ENCODE results near the gene ZNF716. TPM values are rescaled to one million over a fixed set of nuclear protein-coding genes. Genes with fewer than 3 reads are reported as not detected.

ZNF716 gene
- total RNA-seq, 2 experiments from 2014 or later, result not detected

DNA sequence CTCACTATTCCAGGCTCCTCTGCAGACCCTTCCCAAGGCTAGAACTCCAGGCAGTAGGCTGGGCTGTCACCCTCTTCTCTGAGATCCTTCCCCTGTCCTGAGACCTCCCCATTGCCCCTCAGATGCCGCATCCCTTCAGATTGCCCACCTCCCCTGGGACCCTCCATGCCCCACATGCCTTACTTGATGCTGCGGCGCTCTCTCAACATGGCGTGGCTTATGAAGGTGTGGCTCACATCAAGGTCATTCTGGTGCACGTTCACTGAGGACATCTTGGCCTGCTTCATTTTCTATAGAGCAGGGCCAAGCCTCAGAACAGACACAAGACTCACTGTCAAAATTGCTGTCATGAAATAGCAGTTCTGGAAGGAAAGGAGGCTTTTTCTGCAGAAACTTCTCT is 34.7 kb upstream of the ZNF716 start:
- no peaks in the 10 kb centered on the region for H3K4me1 Mint-ChIP-seq (ENCODE audit: low read depth)

GRCh38 chr7:57415730-57416129 is 34.2 kb upstream of the ZNF716 start:
- POLR2A ChIA-PET, result no interaction called here
- no peak for ATAC-seq
- no peaks in the 10 kb centered on the region for H3K9me3 Mint-ChIP-seq (ENCODE audit: insufficient read depth)
- no peaks in the 10 kb centered on the region for H3K27me3 Mint-ChIP-seq (ENCODE audit: low read depth)
- CTCF ChIA-PET, result no interaction called here
- H3K4me3 Mint-ChIP-seq, result no peak overlapping the region
- H3K27ac Mint-ChIP-seq, result no peak overlapping the region
- H3K4me1 Mint-ChIP-seq (ENCODE audit: low read depth), result no peaks in the 10 kb centered on the region
- DNase-seq, result no peak
- no peaks in the 10 kb centered on the region for H3K36me3 Mint-ChIP-seq (ENCODE audit: low read depth)

More for the DNA sequence above, 34.7 kb upstream of the ZNF716 start:
- CTCF ChIA-PET, result no interaction called here
- no peak for DNase-seq
- Mint-ChIP-seq H3K27ac (no peak overlapping the region), H3K36me3 (ENCODE audit: low read depth) (no peaks in the 10 kb centered on the region), H3K9me3 (ENCODE audit: insufficient read depth) (no peaks in the 10 kb centered on the region), H3K4me3 (no peak overlapping the region), H3K27me3 (ENCODE audit: low read depth) (no peaks in the 10 kb centered on the region)
- POLR2A ChIA-PET, result no interaction called here
- ATAC-seq, result no peak

DNA sequence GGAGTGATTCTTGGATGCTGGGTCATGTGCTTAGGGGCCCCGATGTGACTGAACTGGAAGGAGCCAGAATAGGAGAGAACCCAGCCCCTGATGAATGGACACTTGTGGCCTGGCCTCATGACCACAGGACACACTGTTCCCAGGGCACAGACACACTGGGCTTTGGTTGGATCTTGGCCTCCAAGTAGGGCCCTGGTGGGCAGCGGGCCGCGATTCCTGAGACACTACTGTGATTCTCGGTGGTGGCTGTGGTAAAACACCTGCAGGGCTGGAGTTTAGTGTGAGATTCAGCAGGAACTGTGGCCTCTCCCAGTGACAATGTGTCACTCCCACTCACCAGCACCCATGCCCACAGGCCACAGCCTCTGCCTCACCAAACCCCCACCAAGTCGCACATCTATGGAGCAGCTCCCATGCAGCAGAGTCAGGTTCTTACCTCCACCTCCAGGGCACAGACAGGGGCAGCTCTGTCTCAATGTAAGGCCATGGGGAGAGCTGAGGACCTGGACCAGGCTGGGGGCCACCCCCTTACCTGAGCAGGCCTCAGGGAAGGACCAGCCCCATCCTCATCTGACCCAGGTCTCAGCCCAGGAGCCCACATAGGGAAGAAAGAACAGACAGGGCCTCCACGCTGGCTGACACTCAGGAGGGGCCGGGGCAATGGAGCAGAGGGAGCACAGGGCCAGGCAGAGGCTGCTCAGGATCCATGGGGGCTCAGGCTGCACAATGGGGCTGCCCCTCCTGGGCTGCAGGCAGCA is 33.2 kb upstream of the ZNF716 start:
- H3K27ac Mint-ChIP-seq, result no peak overlapping the region

GRCh38 chr7:57417736-57418135 is 32.2 kb upstream of the ZNF716 start:
- no peak overlapping the region for H3K4me3 Mint-ChIP-seq
- ATAC-seq (no peak), DNase-seq (no peak)
- H3K4me1 Mint-ChIP-seq (ENCODE audit: low read depth), result no peaks in the 10 kb centered on the region
- no peak overlapping the region for H3K27ac Mint-ChIP-seq
- no peaks in the 10 kb centered on the region for H3K27me3 Mint-ChIP-seq (ENCODE audit: low read depth)
- ChIA-PET POLR2A (no interaction called here), CTCF (no interaction called here)
- peaks cover 13% of the 10 kb centered on the region for H3K9me3 Mint-ChIP-seq (ENCODE audit: insufficient read depth)
- no peaks in the 10 kb centered on the region for H3K36me3 Mint-ChIP-seq (ENCODE audit: low read depth)

More for the DNA sequence above, 33.2 kb upstream of the ZNF716 start:
- ATAC-seq, result no peak
- no peaks in the 10 kb centered on the region for H3K27me3 Mint-ChIP-seq (ENCODE audit: low read depth)
- no peak overlapping the region for H3K4me3 Mint-ChIP-seq
- POLR2A ChIA-PET, result no interaction called here
- H3K36me3 Mint-ChIP-seq (ENCODE audit: low read depth), result no peaks in the 10 kb centered on the region
- CTCF ChIA-PET, result no interaction called here
- peaks cover 6% of the 10 kb centered on the region for H3K9me3 Mint-ChIP-seq (ENCODE audit: insufficient read depth)
- no peak for DNase-seq
- no peaks in the 10 kb centered on the region for H3K4me1 Mint-ChIP-seq (ENCODE audit: low read depth)

DNA sequence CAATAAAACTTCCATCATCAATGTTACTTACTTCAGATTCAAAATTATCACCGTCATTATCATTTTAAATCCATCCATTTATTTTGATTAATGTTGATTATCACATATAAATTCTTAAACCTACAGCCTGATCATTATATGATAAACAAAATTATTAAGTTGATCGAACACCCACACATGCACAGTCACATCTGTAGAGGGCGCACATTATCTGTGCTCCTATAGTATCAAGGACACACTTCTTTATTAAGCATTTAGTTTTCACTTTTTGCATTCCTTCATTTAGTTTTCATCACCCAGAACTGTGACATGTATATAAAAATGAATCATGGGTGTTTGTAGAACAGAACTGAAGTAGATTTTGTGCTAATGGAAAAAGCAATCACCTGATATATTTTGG is 26.2 kb upstream of the ZNF716 start:
- ATAC-seq, result no peak
- CTCF ChIA-PET, result no interaction called here
- Mint-ChIP-seq H3K36me3 (ENCODE audit: low read depth) (no peaks in the 10 kb centered on the region), H3K9me3 (ENCODE audit: insufficient read depth) (peaks cover 33% of the 10 kb centered on the region), H3K27ac (no peak overlapping the region), H3K27me3 (ENCODE audit: low read depth) (no peaks in the 10 kb centered on the region), H3K4me1 (ENCODE audit: low read depth) (no peaks in the 10 kb centered on the region), H3K4me3 (no peak overlapping the region)
- DNase-seq, result no peak
- POLR2A ChIA-PET, result no interaction called here

DNA sequence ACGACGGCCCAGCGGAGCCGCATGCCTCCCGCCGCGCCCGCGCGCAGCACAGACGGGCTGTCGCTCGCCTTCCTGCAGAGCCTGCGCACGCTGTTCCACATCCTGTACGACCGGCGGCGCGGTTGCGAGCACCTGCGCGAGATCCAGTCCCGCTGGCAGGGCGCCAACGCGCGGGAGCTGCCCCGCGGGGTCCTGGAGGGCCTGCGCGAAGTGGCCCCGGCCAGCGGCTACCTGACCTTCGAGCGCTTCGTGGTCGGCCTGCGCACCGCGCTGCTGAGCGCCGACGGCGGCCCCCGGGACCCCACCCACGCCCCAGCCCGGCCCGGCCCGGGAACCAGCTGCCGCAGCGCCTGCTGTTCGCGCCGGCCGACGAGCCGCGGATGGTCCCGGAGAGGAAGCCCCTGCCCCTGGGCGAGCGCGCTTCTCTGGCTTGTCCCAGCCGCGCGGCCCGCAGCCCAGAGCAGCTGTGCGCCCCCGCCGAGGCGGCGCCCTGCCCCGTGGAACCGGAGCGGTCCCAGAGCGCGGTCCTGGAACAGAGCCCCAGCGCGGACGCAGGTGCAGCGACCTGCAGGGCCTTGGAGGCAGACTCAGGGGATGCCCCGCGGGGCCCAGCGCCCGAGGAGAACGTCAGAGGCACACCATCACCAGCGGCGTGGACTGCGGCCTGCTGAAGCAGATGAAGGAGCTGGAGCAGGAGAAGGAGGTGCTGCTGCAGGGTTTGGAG is 25.3 kb upstream of the ZNF716 start:
- Mint-ChIP-seq H3K4me3 (no peak overlapping the region), H3K27me3 (ENCODE audit: low read depth) (no peaks in the 10 kb centered on the region), H3K36me3 (ENCODE audit: low read depth) (no peaks in the 10 kb centered on the region), H3K27ac (no peak overlapping the region), H3K9me3 (ENCODE audit: insufficient read depth) (peaks cover 37% of the 10 kb centered on the region), H3K4me1 (ENCODE audit: low read depth) (no peaks in the 10 kb centered on the region)
- ChIA-PET POLR2A (no interaction called here), CTCF (no interaction called here)
- ATAC-seq, result no peak
- DNase-seq, result no peak

- H3K27ac Mint-ChIP-seq, result no peak overlapping the region
- H3K36me3 Mint-ChIP-seq (ENCODE audit: low read depth), result no peaks in the 10 kb centered on the region
- H3K4me3 Mint-ChIP-seq, result no peak overlapping the region
- H3K27me3 Mint-ChIP-seq (ENCODE audit: low read depth), result no peaks in the 10 kb centered on the region
- no peak for ATAC-seq
- no peak for DNase-seq
- peaks cover 37% of the 10 kb centered on the region for H3K9me3 Mint-ChIP-seq (ENCODE audit: insufficient read depth)
- no peaks in the 10 kb centered on the region for H3K4me1 Mint-ChIP-seq (ENCODE audit: low read depth)
- ChIA-PET CTCF (no interaction called here), POLR2A (no interaction called here)
These were observed 24.6 kb upstream of the ZNF716 start for GRCh38 chr7:57425239-57425944.

DNA sequence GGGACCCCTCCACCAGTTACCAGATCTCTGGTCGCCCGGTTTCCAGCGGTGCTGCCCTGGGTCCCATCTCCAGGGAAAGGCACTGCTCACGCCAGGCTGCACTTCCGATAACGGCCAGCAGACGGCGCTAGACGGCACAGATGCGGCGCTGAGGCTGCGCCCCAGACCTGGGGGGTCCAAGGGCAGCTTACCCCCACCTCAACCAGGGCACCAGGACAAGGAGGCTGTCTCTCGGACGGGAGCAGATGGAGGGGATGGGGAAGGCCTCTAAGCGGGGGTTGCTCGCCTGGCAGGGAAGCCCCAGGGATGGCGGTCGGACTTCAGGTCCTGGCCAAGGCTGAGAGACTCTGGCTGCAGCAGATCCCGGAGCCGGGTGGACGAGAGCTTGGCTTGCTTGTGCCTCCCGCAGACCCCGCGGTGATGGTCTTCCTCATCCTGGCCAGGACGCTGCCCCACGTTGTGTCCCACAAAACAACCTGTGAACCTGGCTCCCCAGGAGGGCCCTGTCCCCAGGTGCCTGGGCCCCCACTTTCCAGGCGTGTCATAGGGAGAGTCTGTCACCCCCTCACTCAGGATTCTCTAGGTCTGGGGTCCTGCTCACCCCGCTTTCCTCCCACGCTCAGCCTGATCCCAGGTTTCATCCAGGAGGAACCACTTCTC is 23.9 kb upstream of the ZNF716 start:
- ChIA-PET POLR2A (no interaction called here), CTCF (no interaction called here)
- Mint-ChIP-seq H3K27me3 (ENCODE audit: low read depth) (no peaks in the 10 kb centered on the region), H3K4me3 (no peak overlapping the region), H3K4me1 (ENCODE audit: low read depth) (no peaks in the 10 kb centered on the region), H3K27ac (no peak overlapping the region), H3K36me3 (ENCODE audit: low read depth) (no peaks in the 10 kb centered on the region), H3K9me3 (ENCODE audit: insufficient read depth) (peaks cover 35% of the 10 kb centered on the region)
- DNase-seq (no peak), ATAC-seq (no peak)

DNA sequence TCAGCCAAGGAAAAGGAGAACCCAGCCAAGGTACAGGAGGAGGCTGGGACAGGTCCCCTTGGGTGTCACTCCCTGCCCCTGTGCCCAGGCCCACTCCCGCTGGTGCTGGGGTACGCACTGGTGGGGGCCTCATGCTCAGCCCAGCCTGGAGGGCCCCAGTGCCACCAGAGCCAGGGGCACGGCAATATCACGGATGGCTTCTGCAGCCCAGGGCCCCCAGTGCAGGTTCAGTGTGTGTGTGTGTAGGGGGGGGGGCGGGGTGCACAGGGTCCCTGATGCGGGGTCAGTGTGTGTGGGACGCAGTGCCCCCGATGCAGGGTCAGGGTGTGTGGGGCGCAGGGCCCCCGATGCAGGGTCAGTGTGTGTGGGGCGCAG is 23.4 kb upstream of the ZNF716 start:
- peaks cover 32% of the 10 kb centered on the region for H3K9me3 Mint-ChIP-seq (ENCODE audit: insufficient read depth)
- H3K4me3 Mint-ChIP-seq, result no peak overlapping the region
- no peaks in the 10 kb centered on the region for H3K27me3 Mint-ChIP-seq (ENCODE audit: low read depth)
- POLR2A ChIA-PET, result no interaction called here
- ATAC-seq (no peak), DNase-seq (no peak)
- no peak overlapping the region for H3K27ac Mint-ChIP-seq
- CTCF ChIA-PET, result no interaction called here
- no peaks in the 10 kb centered on the region for H3K36me3 Mint-ChIP-seq (ENCODE audit: low read depth)
- no peaks in the 10 kb centered on the region for H3K4me1 Mint-ChIP-seq (ENCODE audit: low read depth)

DNA sequence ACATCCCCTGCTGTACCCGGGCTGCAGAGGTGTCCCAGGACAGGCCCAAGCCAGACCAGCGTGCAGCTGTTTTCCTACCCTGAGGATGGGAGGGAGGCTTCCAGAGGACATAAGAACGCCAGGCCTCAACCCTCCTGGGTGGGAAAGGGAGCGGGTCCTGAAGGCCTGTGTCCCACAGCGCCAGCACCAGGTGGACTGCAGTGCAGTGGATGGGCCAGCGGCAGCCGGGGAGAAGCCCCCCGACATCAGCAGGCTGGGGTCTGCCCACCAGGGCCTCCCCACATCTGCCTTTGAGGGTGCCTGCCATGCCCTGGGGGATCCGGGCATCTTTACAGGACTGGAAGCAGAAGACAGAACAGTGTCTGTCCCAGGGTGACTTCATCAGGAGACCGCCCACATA is 22.8 kb upstream of the ZNF716 start:
- H3K36me3 Mint-ChIP-seq (ENCODE audit: low read depth), result no peaks in the 10 kb centered on the region
- ATAC-seq (no peak), DNase-seq (no peak)
- ChIA-PET POLR2A (no interaction called here), CTCF (no interaction called here)
- H3K4me1 Mint-ChIP-seq (ENCODE audit: low read depth), result no peaks in the 10 kb centered on the region
- H3K9me3 Mint-ChIP-seq (ENCODE audit: insufficient read depth), result peaks cover 31% of the 10 kb centered on the region
- no peak overlapping the region for H3K27ac Mint-ChIP-seq
- H3K27me3 Mint-ChIP-seq (ENCODE audit: low read depth), result no peaks in the 10 kb centered on the region
- H3K4me3 Mint-ChIP-seq, result no peak overlapping the region

DNA sequence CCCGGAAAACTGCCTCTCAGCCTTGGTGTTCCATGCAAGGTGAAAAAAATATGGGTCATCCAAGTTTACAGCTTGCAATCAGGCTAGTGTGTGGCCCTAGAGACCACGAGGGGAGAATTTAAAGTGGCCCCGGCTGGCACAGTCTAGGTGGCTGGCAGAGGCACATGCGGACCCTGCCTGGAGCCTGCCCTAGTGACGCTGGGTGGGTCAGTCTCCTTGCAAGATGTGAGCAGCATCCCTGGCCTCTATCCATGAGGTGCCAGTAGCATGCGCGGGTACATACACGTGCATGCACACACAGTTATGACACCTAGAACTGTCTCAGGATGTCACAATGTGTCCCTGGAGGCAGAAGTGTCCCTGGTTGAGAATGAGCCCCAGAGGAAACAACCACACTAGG is 22.4 kb upstream of the ZNF716 start:
- no peaks in the 10 kb centered on the region for H3K27me3 Mint-ChIP-seq (ENCODE audit: low read depth)
- DNase-seq, result no peak
- no peaks in the 10 kb centered on the region for H3K36me3 Mint-ChIP-seq (ENCODE audit: low read depth)
- ChIA-PET CTCF (no interaction called here), POLR2A (no interaction called here)
- ATAC-seq, result no peak
- no peak overlapping the region for H3K27ac Mint-ChIP-seq
- H3K4me1 Mint-ChIP-seq (ENCODE audit: low read depth), result no peaks in the 10 kb centered on the region
- peaks cover 29% of the 10 kb centered on the region for H3K9me3 Mint-ChIP-seq (ENCODE audit: insufficient read depth)
- H3K4me3 Mint-ChIP-seq, result no peak overlapping the region

DNA sequence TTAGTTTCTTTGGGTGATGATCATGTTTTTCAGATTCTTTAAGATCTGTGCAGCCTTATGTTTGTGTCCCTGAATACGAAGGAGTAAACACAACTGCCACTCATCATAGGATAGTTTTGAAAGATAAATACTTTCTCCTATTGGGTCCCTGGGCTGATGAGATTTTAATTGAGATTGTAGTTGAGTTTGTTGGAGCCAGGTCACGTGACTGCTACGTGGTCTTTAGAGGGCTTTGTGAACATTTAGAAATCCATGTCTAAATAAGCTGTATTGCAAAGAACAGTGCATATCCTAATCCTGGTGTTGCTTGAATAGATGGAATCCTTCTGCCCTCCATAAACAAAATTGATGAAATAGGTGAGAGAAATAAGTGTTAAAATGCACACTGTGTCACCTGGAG is 17.4 kb upstream of the ZNF716 start:
- Mint-ChIP-seq H3K27ac (no peak overlapping the region), H3K27me3 (ENCODE audit: low read depth) (no peaks in the 10 kb centered on the region), H3K4me3 (no peak overlapping the region), H3K4me1 (ENCODE audit: low read depth) (no peaks in the 10 kb centered on the region), H3K9me3 (ENCODE audit: insufficient read depth) (peaks cover 21% of the 10 kb centered on the region), H3K36me3 (ENCODE audit: low read depth) (no peaks in the 10 kb centered on the region)
- ChIA-PET CTCF (no interaction called here), POLR2A (no interaction called here)
- ATAC-seq (no peak), DNase-seq (no peak)

Data from activated CD8-positive, alpha-beta T cell treated with anti-CD3 and anti-CD28 coated beads, Interleukin-2, amount 10 ng/mL, durations not matched to agents 7 days and 5 days (primary cell).